HEK293T (cell line): ENCODE results near the gene PIEZO1.

ENCODE experiments used
- CTCF ChIA-PET: fragments of 350-600 bp; formaldehyde crosslinking; extraction: SDS; loops from one replicate; lab custom pipeline; 2021; ENCODE audit warnings: antibody characterized with exemption, inconsistent platforms; lab: Yijun Ruan, JAX
- POLR2A ChIA-PET: fragments of 350-600 bp; formaldehyde crosslinking; extraction: SDS; loops from one replicate; lab custom pipeline; 2020; ENCODE audit warnings: antibody characterized with exemption, inconsistent platforms; lab: Yijun Ruan, JAX
- DNase-seq: peaks from one replicate; pipeline ENCODE4 v3.0.0; 2012; ENCODE audit warnings: mixed read lengths; ENCODE audit errors: extremely low spot score
- ARNT ChIP-seq: fragments of 450-650 bp; IDR thresholded peaks from 2 replicates; pipeline ENCODE4 v1.6.1; 2017; ENCODE audit warnings: mild to moderate bottlenecking
- BHLHE40 ChIP-seq: fragments of 450-650 bp; IDR thresholded peaks from 2 replicates; pipeline ENCODE4 v1.6.1; 2016; ENCODE audit warnings: mild to moderate bottlenecking, moderate library complexity, borderline replicate concordance
- CTBP1 ChIP-seq: fragments of 450-650 bp; IDR thresholded peaks from 2 replicates; pipeline ENCODE4 v1.6.1; 2016; ENCODE audit warnings: borderline replicate concordance
- FOXK2 ChIP-seq: fragments of 450-650 bp; IDR thresholded peaks from 2 replicates; pipeline ENCODE4 v1.6.1; 2016; ENCODE audit warnings: mild to moderate bottlenecking
- FOXM1 ChIP-seq: fragments of 450-650 bp; IDR thresholded peaks from 2 replicates; pipeline ENCODE4 v1.6.1; 2017; ENCODE audit warnings: mild to moderate bottlenecking, borderline replicate concordance
- HDGF ChIP-seq: fragments of 450-650 bp; IDR thresholded peaks from 2 replicates; pipeline ENCODE4 v1.6.1; 2017; ENCODE audit warnings: antibody characterized with exemption, borderline replicate concordance
- L3MBTL2 ChIP-seq: fragments of 450-650 bp; conservative IDR thresholded peaks from 2 replicates; pipeline ENCODE4 v1.6.1; 2016; ENCODE audit warnings: mild to moderate bottlenecking
- NFRKB ChIP-seq: fragments of 450-650 bp; IDR thresholded peaks from 2 replicates; pipeline ENCODE4 v1.6.1; 2016; ENCODE audit warnings: mild to moderate bottlenecking, moderate library complexity
- PKNOX1 ChIP-seq: fragments of 450-650 bp; IDR thresholded peaks from 2 replicates; pipeline ENCODE4 v1.6.1; 2016
- SP1 ChIP-seq: fragments of 450-650 bp; IDR thresholded peaks from 2 replicates; pipeline ENCODE4 v1.6.1; 2017
- SUZ12 ChIP-seq: fragments of 450-650 bp; IDR thresholded peaks from 2 replicates; pipeline ENCODE4 v1.6.1; 2016; ENCODE audit warnings: mild to moderate bottlenecking
- TARDBP ChIP-seq: fragments of 450-650 bp; IDR thresholded peaks from 2 replicates; pipeline ENCODE4 v1.6.1; 2016
- ZNF384 ChIP-seq: fragments of 450-650 bp; IDR thresholded peaks from 2 replicates; pipeline ENCODE4 v1.6.1; 2016

Gene PIEZO1

GRCh38 chr16:88667461-88667860, 117.6 kb downstream of the PIEZO1 start:
- CTCF ChIA-PET = interaction anchor here (0.6 kb wide), 1 partner anchor 10 kb away, joined by 4 read pairs; no protein-coding TSS in a partner anchor
- no peak for DNase-seq
- POLR2A ChIA-PET = no interaction called here
- TF ChIP-seq TARDBP (no peak), SP1 (no peak), FOXK2 (no peak), BHLHE40 (no peak), L3MBTL2 (no peak), PKNOX1 (no peak), CTBP1 (no peak), FOXM1 (no peak), HDGF (no peak), SUZ12 (no peak), ZNF384 (no peak)

GRCh38 chr16:88665570-88665969, 119.5 kb downstream of the PIEZO1 start:
- DNase-seq = no peak
- TF ChIP-seq ARNT (no peak), FOXM1 (no peak), NFRKB (no peak), TARDBP (no peak)
- CTCF ChIA-PET = no interaction called here
- POLR2A ChIA-PET = no interaction called here
